HCT116 (cell line): ENCODE results near the gene CHRNA9. TPM values are rescaled to one million over a fixed set of nuclear protein-coding genes. Genes with fewer than 3 reads are reported as not detected.

Experiments
- ATAC-seq: fragments of 200-7000 bp; cut with Tn5 transposase; 2 replicates; pipeline ENCODE4 v1.9.1; 2020; ENCODE audit warnings: mild to moderate bottlenecking, moderate library complexity
- BruUV-seq: library from RNA; stranded (reverse); fragments of 400-500 nt; replicated peaks from 2 replicates; lab custom pipeline; 2021; lab: Mats Ljungman, UMichigan
- CTCF ChIA-PET: fragments of 300-600 bp; sonication (Branson Sonifier 250); formaldehyde crosslinking; loops from one replicate; lab custom pipeline; 2021; ENCODE audit warnings: antibody characterized with exemption; lab: Charles Lee
- POLR2A ChIA-PET: fragments of 300-600, 350-600 bp; sonication (Branson Sonifier 250); formaldehyde crosslinking; loops from one replicate; lab custom pipeline; 2021; ENCODE audit warnings: antibody characterized with exemption; lab: Charles Lee
- RAD21 ChIA-PET, 2 experiments: fragments of 300-600 bp; sonication (Branson Sonifier 250); formaldehyde crosslinking; loops; one replicate each; lab custom pipeline; 2023; ENCODE audit warnings: low total read pairs in 2 of 2; ENCODE audit not compliant: uncharacterized antibody in 2 of 2, unreplicated experiment in 2 of 2, low non-redundant PET in 1 of 2; lab: Charles Lee
- DNase-seq: peaks from one replicate; pipeline ENCODE4 v3.0.0-alpha.2; 2010; ENCODE audit warnings: low read depth, low spot score
- H2AFZ ChIP-seq: fragments of 200-600 bp; shearing (Covaris generic), sonication (generic); 2 replicates; pipeline ENCODE4 v1.6.1; 2017; ENCODE audit warnings: low read depth, mixed run types, mixed read lengths, antibody characterized with exemption, low read length; ENCODE audit not compliant: poor library complexity, severe bottlenecking
- H3K27ac ChIP-seq: 2 replicates; pipeline ENCODE4 v1.5.1; 2012; ENCODE audit warnings: low read depth, low read length
- H3K27me3 ChIP-seq: fragments of 200-600 bp; sonication (generic); 2 replicates; pipeline ENCODE4 v1.6.1; 2016; ENCODE audit warnings: mixed run types, low read length, mixed read lengths; ENCODE audit not compliant: insufficient read depth
- H3K36me3 ChIP-seq, 2 experiments: fragments of 200-500 bp in 1 of 2; fragments of 200-600 bp in 1 of 2; sonication (Bioruptor generic) in 1 of 2; sonication (generic) in 1 of 2; 2 replicates each; pipeline versions ENCODE4 v1.5.1 to v1.6.1; 2014 to 2016; ENCODE audit warnings: low read length in 2 of 2, inconsistent platforms in 1 of 2, mixed read lengths in 1 of 2, mixed run types in 1 of 2; ENCODE audit not compliant: insufficient read depth in 2 of 2, control insufficient read depth in 1 of 2
- H3K4me1 ChIP-seq, 2 experiments: fragments of 200-600 bp in 1 of 2; sonication (generic) in 1 of 2; 2 replicates each; pipeline versions ENCODE4 v1.5.1 to v1.6.1; 2012 to 2017; ENCODE audit warnings: low read length in 2 of 2, inconsistent platforms in 1 of 2, mild to moderate bottlenecking in 1 of 2, mixed read lengths in 1 of 2, mixed run types in 1 of 2, moderate library complexity in 1 of 2; ENCODE audit not compliant: insufficient read depth in 2 of 2, control insufficient read depth in 1 of 2
- H3K4me2 ChIP-seq: fragments of 200-600 bp; sonication (generic); 2 replicates; pipeline ENCODE4 v1.6.1; 2017; ENCODE audit warnings: mixed run types, low read length, mixed read lengths
- H3K4me3 ChIP-seq, 2 experiments: fragments of 200-600 bp in 1 of 2; sonication (generic) in 1 of 2; replicated peaks in 1 of 2; 2 replicates each; pipeline ENCODE4 v1.5.1; 2011 to 2016; ENCODE audit warnings: low read length in 2 of 2, control low read depth in 1 of 2, low read depth in 1 of 2, mild to moderate bottlenecking in 1 of 2, mixed read lengths in 1 of 2, mixed run types in 1 of 2
- H3K79me2 ChIP-seq: fragments of 200-600 bp; sonication (generic); 2 replicates; pipeline ENCODE4 v1.6.1; 2017; ENCODE audit warnings: mild to moderate bottlenecking, mixed run types, low read length, moderate library complexity, mixed read lengths; ENCODE audit not compliant: insufficient read depth
- H3K9ac ChIP-seq: fragments of 200-600 bp; sonication (generic); 2 replicates; pipeline ENCODE4 v1.6.1; 2016; ENCODE audit warnings: low read length, mixed read lengths
- H3K9me2 ChIP-seq: fragments of 200-600 bp; sonication (generic), shearing (Covaris generic); 2 replicates; pipeline ENCODE4 v1.6.1; 2017; ENCODE audit warnings: mixed run types, mild to moderate bottlenecking, moderate library complexity; ENCODE audit not compliant: insufficient read depth
- H3K9me3 ChIP-seq, 2 experiments: fragments of 200-500 bp in 1 of 2; fragments of 200-600 bp in 1 of 2; sonication (Bioruptor generic) in 1 of 2; sonication (generic) in 1 of 2; 2 replicates each; pipeline ENCODE4 v1.6.1; 2014 to 2017; ENCODE audit warnings: low read length in 2 of 2, mixed read lengths in 2 of 2, inconsistent platforms in 1 of 2, low read depth in 1 of 2, mild to moderate bottlenecking in 1 of 2, mixed run types in 1 of 2, moderate library complexity in 1 of 2; ENCODE audit not compliant: control insufficient read depth in 1 of 2, insufficient read depth in 1 of 2
- H4K20me1 ChIP-seq: fragments of 200-600 bp; sonication (generic), shearing (Covaris generic); 2 replicates; pipeline ENCODE4 v1.6.1; 2017; ENCODE audit warnings: mixed run types, mild to moderate bottlenecking, moderate library complexity; ENCODE audit not compliant: insufficient read depth
- CBX3 ChIP-seq: IDR thresholded peaks from 2 replicates; pipeline ENCODE4 v1.6.1; 2012; ENCODE audit warnings: low read depth
- CEBPB ChIP-seq: IDR thresholded peaks from 2 replicates; pipeline ENCODE4 v1.6.1; 2012; ENCODE audit warnings: low read depth
- EGR1 ChIP-seq: IDR thresholded peaks from 2 replicates; pipeline ENCODE4 v1.6.1; 2012; ENCODE audit warnings: low read depth
- ELF1 ChIP-seq: IDR thresholded peaks from 2 replicates; pipeline ENCODE4 v1.6.1; 2012; ENCODE audit warnings: low read depth, borderline replicate concordance
- EZH2phosphoT487 ChIP-seq: fragments of 200-600 bp; IDR thresholded peaks from 2 replicates; pipeline ENCODE4 v1.6.1; 2018; ENCODE audit warnings: antibody characterized with exemption, borderline replicate concordance
- FOSL1 ChIP-seq: IDR thresholded peaks from 2 replicates; pipeline ENCODE4 v1.6.1; 2012; ENCODE audit warnings: low read depth
- JUND ChIP-seq: IDR thresholded peaks from 2 replicates; pipeline ENCODE4 v1.6.1; 2012
- MAX ChIP-seq: IDR thresholded peaks from 2 replicates; pipeline ENCODE4 v1.6.1; 2012
- POLR2AphosphoS5 ChIP-seq: IDR thresholded peaks from 2 replicates; pipeline ENCODE4 v1.6.1; 2011; ENCODE audit warnings: mild to moderate bottlenecking, low read depth, low read length, moderate library complexity
- RAD21 ChIP-seq: IDR thresholded peaks from 2 replicates; pipeline ENCODE4 v1.6.1; 2012; ENCODE audit warnings: low read depth, mild to moderate bottlenecking
- SRF ChIP-seq: IDR thresholded peaks from 2 replicates; pipeline ENCODE4 v1.6.1; 2012; ENCODE audit warnings: low read depth
- TCF7L2 ChIP-seq: IDR thresholded peaks from 2 replicates; pipeline ENCODE4 v1.7.0; 2011; ENCODE audit warnings: borderline replicate concordance, inconsistent platforms; ENCODE audit not compliant: insufficient read depth, insufficient read length; ENCODE audit errors: extremely low read depth
- YY1 ChIP-seq: IDR thresholded peaks from 2 replicates; pipeline ENCODE4 v1.6.1; 2011; ENCODE audit warnings: low read length, low read depth, moderate library complexity, mild to moderate bottlenecking; ENCODE audit not compliant: insufficient replicate concordance; ENCODE audit errors: extremely low read depth
- ZNF274 ChIP-seq: fragments of 200-500 bp; sonication (Bioruptor generic); IDR thresholded peaks from 2 replicates; pipeline ENCODE4 v1.6.1; 2014; ENCODE audit warnings: mild to moderate bottlenecking, low read depth, low read length, inconsistent platforms
- intact Hi-C: fragments of 100-400 bp; cut with micrococcal nuclease; formaldehyde crosslinking; loops from 2 replicates; pipeline ENCODE4 v1.10.0; 2022
- total RNA-seq: library from RNA; stranded (reverse); gene quantifications from one replicate; pipeline ENCODE4 v1.2.1, GENCODE V29; 2021; ENCODE audit not compliant: unreplicated experiment
- TF ChIP-seq, protein P1 (sequence below): IDR thresholded peaks from 2 replicates; pipeline ENCODE4 v1.6.1; 2012; ENCODE audit warnings: low read depth
- TF ChIP-seq, protein P2 (sequence below), 3 experiments: fragments of 200-600 bp in 1 of 3; sonication (generic) in 1 of 3; IDR thresholded peaks in 2 of 3; conservative IDR thresholded peaks in 1 of 3; 2 replicates each; pipeline ENCODE4 v1.5.1; 2012 to 2017; ENCODE audit warnings: low read depth in 2 of 3, low read length in 2 of 3, antibody characterized with exemption in 1 of 3, borderline replicate concordance in 1 of 3, control low read depth in 1 of 3, mild to moderate bottlenecking in 1 of 3, mixed read lengths in 1 of 3, mixed run types in 1 of 3, moderate library complexity in 1 of 3; ENCODE audit not compliant: insufficient read depth in 1 of 3
- TF ChIP-seq, protein P3 (sequence below): IDR thresholded peaks from 2 replicates; pipeline ENCODE4 v1.6.1; 2012

The CHRNA9 gene
- total RNA-seq, 1 experiment from 2014 or later, result not detected

DNA sequence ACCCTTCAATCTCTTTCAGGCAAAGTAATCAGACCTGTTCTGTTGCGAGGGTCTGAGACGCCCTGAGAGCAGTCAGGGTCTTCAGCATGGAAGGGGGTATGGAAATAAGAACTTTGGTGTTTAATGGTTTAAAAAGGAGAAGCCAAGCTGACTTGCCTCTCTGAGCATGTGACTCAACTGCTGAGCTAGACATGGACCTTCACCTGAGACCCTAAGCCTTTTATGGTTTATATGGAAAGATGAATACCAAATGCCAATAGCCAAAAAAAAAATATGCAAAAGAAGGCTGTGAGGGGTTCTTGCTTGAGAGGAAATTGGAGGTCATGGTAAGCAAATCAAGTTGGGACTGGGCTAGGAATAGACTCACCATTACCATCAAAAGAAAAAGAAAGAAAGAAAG lies 30.6 kb downstream of the CHRNA9 start:
- H2AFZ ChIP-seq, result peak overlapping the region; percentile 14
- BruUV-seq, result no TSS peak
- RAD21 ChIA-PET, result no interaction called here
- no peaks in the 10 kb centered on the region for H3K79me2 ChIP-seq
- no peaks in the 10 kb centered on the region for H4K20me1 ChIP-seq
- no peak overlapping the region for H3K4me3 ChIP-seq
- H3K27me3 ChIP-seq, result no peaks in the 10 kb centered on the region
- H3K27ac ChIP-seq, result no peak overlapping the region
- no peak overlapping the region for H3K9ac ChIP-seq
- POLR2A ChIA-PET, result no interaction called here
- no peak overlapping the region for H3K4me2 ChIP-seq
- no peak for ATAC-seq
- no peak for TF ChIP-seq POLR2AphosphoS5
- TF ChIP-seq CEBPB, result no peak
- TF ChIP-seq MAX, result no peak
- TF ChIP-seq ELF1, result no peak
- no peak for TF ChIP-seq ZNF274
- no peak for TF ChIP-seq TCF7L2
- TF ChIP-seq RAD21, result no peak
- TF ChIP-seq, protein P1, sequence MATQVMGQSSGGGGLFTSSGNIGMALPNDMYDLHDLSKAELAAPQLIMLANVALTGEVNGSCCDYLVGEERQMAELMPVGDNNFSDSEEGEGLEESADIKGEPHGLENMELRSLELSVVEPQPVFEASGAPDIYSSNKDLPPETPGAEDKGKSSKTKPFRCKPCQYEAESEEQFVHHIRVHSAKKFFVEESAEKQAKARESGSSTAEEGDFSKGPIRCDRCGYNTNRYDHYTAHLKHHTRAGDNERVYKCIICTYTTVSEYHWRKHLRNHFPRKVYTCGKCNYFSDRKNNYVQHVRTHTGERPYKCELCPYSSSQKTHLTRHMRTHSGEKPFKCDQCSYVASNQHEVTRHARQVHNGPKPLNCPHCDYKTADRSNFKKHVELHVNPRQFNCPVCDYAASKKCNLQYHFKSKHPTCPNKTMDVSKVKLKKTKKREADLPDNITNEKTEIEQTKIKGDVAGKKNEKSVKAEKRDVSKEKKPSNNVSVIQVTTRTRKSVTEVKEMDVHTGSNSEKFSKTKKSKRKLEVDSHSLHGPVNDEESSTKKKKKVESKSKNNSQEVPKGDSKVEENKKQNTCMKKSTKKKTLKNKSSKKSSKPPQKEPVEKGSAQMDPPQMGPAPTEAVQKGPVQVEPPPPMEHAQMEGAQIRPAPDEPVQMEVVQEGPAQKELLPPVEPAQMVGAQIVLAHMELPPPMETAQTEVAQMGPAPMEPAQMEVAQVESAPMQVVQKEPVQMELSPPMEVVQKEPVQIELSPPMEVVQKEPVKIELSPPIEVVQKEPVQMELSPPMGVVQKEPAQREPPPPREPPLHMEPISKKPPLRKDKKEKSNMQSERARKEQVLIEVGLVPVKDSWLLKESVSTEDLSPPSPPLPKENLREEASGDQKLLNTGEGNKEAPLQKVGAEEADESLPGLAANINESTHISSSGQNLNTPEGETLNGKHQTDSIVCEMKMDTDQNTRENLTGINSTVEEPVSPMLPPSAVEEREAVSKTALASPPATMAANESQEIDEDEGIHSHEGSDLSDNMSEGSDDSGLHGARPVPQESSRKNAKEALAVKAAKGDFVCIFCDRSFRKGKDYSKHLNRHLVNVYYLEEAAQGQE, result no peak
- no peak for TF ChIP-seq FOSL1
- TF ChIP-seq, protein P2, sequence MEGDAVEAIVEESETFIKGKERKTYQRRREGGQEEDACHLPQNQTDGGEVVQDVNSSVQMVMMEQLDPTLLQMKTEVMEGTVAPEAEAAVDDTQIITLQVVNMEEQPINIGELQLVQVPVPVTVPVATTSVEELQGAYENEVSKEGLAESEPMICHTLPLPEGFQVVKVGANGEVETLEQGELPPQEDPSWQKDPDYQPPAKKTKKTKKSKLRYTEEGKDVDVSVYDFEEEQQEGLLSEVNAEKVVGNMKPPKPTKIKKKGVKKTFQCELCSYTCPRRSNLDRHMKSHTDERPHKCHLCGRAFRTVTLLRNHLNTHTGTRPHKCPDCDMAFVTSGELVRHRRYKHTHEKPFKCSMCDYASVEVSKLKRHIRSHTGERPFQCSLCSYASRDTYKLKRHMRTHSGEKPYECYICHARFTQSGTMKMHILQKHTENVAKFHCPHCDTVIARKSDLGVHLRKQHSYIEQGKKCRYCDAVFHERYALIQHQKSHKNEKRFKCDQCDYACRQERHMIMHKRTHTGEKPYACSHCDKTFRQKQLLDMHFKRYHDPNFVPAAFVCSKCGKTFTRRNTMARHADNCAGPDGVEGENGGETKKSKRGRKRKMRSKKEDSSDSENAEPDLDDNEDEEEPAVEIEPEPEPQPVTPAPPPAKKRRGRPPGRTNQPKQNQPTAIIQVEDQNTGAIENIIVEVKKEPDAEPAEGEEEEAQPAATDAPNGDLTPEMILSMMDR (IDR thresholded peaks at IDR 0.05 in 2 of 3, conservative IDR thresholded peaks at IDR 0.05 in 1 of 3; ENCODE audit: borderline replicate concordance in 1 of 3, insufficient read depth in 1 of 3, low read depth in 2 of 3, low read length in 2 of 3), result no peak
- no peak for TF ChIP-seq CBX3
- no peak for TF ChIP-seq EZH2phosphoT487
- TF ChIP-seq, protein P3, sequence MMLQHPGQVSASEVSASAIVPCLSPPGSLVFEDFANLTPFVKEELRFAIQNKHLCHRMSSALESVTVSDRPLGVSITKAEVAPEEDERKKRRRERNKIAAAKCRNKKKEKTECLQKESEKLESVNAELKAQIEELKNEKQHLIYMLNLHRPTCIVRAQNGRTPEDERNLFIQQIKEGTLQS, result no peak
- TF ChIP-seq EGR1, result no peak
- no peak for TF ChIP-seq YY1
- no peak for TF ChIP-seq JUND
- TF ChIP-seq SRF, result no peak
- H3K9me2 ChIP-seq, result no peaks in the 10 kb centered on the region
- H3K4me1 ChIP-seq, result peaks cover 15 to 18% of the 10 kb centered on the region in 2 experiments; a peak in 3 of 4 replicates
- intact Hi-C loops, result no loop called here
- H3K36me3 ChIP-seq, result no peaks in the 10 kb centered on the region
- no peaks in the 10 kb centered on the region for H3K9me3 ChIP-seq
- CTCF ChIA-PET, result no interaction called here
- DNase-seq, result no peak
